ENCODE results near the gene SEMA4A. TPM values are rescaled to one million over a fixed set of nuclear protein-coding genes. Genes with fewer than 3 reads are reported as not detected.

SEMA4A gene
- total RNA-seq, 6 experiments from 2014 or later = 0.71 to 1.1 (median 0.83) TPM

DNA sequence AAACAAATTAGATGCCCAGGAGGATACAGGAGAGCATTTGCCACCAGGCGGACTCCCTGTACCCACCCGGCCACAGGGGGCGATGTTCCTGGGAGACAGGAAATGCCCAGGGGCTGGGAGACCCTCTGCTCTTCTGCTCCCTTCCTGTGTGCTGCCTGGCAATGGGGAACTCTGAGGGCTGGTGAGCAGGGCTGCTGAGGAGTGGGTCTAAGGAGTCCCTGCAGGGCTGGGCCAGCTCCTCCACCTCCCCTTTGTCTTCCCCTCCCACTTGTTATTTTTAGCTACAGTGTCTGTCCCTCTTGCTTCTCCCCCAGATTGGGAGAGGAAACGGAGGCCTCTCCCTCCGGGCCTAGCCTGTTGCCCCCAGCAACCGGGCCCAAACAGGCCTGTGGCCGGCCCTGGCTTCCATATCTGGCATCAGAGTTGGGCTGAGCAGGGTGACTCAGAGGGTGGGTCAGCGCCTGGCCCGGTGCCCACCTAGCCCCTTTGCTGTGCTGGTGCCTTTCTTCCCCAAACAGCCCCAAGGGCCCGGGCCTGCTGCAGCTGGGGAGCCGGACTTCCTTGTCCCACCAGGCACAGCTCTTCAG lies 27.2 kb upstream of the SEMA4A start:
- peaks cover 67% of the 10 kb centered on the region for H3K36me3 Mint-ChIP-seq (ENCODE audit: low read depth)
- H3K4me1 Mint-ChIP-seq (ENCODE audit: low read depth) = peaks cover 95% of the 10 kb centered on the region
- peak overlapping the region; percentile 86 for H3K4me3 Mint-ChIP-seq
- H3K27ac Mint-ChIP-seq = peak overlapping the region; percentile 98
- H3K27me3 Mint-ChIP-seq (ENCODE audit: insufficient read depth) = peaks cover 95% of the 10 kb centered on the region
- TF ChIP-seq, protein P1, sequence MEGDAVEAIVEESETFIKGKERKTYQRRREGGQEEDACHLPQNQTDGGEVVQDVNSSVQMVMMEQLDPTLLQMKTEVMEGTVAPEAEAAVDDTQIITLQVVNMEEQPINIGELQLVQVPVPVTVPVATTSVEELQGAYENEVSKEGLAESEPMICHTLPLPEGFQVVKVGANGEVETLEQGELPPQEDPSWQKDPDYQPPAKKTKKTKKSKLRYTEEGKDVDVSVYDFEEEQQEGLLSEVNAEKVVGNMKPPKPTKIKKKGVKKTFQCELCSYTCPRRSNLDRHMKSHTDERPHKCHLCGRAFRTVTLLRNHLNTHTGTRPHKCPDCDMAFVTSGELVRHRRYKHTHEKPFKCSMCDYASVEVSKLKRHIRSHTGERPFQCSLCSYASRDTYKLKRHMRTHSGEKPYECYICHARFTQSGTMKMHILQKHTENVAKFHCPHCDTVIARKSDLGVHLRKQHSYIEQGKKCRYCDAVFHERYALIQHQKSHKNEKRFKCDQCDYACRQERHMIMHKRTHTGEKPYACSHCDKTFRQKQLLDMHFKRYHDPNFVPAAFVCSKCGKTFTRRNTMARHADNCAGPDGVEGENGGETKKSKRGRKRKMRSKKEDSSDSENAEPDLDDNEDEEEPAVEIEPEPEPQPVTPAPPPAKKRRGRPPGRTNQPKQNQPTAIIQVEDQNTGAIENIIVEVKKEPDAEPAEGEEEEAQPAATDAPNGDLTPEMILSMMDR (IDR thresholded peaks at IDR 0.05) = peak; percentile 87
- DNase-seq = peak; percentile 98
- peaks cover 32% of the 10 kb centered on the region for H3K9me3 Mint-ChIP-seq

GRCh38 chr1:156126630-156127534 lies 26.5 kb upstream of the SEMA4A start:
- DNase-seq = peak; percentile 97
- H3K4me1 Mint-ChIP-seq (ENCODE audit: low read depth) = peaks cover 88% of the 10 kb centered on the region
- peak overlapping the region; percentile 98 for H3K27ac Mint-ChIP-seq
- H3K4me3 Mint-ChIP-seq = peak overlapping the region; percentile 86
- peaks cover 94% of the 10 kb centered on the region for H3K27me3 Mint-ChIP-seq (ENCODE audit: insufficient read depth)
- TF ChIP-seq, protein P1 (IDR thresholded peaks at IDR 0.05) = no peak
- peaks cover 29% of the 10 kb centered on the region for H3K9me3 Mint-ChIP-seq
- H3K36me3 Mint-ChIP-seq (ENCODE audit: low read depth) = peaks cover 64% of the 10 kb centered on the region

- Mint-ChIP-seq H3K9me3 (peaks cover 21% of the 10 kb centered on the region; the same call in 1 of the 2 replicates), H3K4me3 (peak overlapping the region; percentile 86), H3K4me1 (ENCODE audit: low read depth) (peaks cover 74% of the 10 kb centered on the region), H3K36me3 (ENCODE audit: low read depth) (peaks cover 54% of the 10 kb centered on the region), H3K27ac (peak overlapping the region; percentile 98), H3K27me3 (ENCODE audit: insufficient read depth) (peaks cover 93% of the 10 kb centered on the region)
- TF ChIP-seq, protein P1 (IDR thresholded peaks at IDR 0.05) = no peak
- DNase-seq = no peak
These were observed 25.1 kb upstream of the SEMA4A start for GRCh38 chr1:156128308-156128653.

- H3K4me3 Mint-ChIP-seq = peak overlapping the region; percentile 86
- H3K36me3 Mint-ChIP-seq (ENCODE audit: low read depth) = peaks cover 50% of the 10 kb centered on the region
- peak; percentile 38 for DNase-seq
- H3K9me3 Mint-ChIP-seq = peaks cover 21% of the 10 kb centered on the region; the same call in 1 of the 2 replicates
- peak overlapping the region; percentile 98 for H3K27ac Mint-ChIP-seq
- TF ChIP-seq, protein P1 (IDR thresholded peaks at IDR 0.05) = no peak
- H3K4me1 Mint-ChIP-seq (ENCODE audit: low read depth) = peaks cover 67% of the 10 kb centered on the region
- H3K27me3 Mint-ChIP-seq (ENCODE audit: insufficient read depth) = peaks cover 93% of the 10 kb centered on the region
These were observed 24.5 kb upstream of the SEMA4A start for GRCh38 chr1:156128654-156129597.
